Neuronal stem cell (in vitro differentiated cells): ENCODE data around the gene STARD3NL.
"Not testable (repeated sequence)": the region's sequence is repeated elsewhere in the genome, so short reads cannot be mapped to it uniquely, and the experiment has no call there.

Source experiments
- DNase-seq: peaks from one replicate; pipeline ENCODE4 v3.0.0-alpha.2; 2013; ENCODE audit warnings: low spot score
- H2AFZ ChIP-seq: one replicate; pipeline ENCODE4 v1.6.1; 2013; ENCODE audit warnings: mild to moderate bottlenecking, low read length, inconsistent platforms
- H2AK5ac ChIP-seq: 2 replicates; pipeline ENCODE4 v1.6.1; 2013; ENCODE audit warnings: low read depth, mild to moderate bottlenecking, inconsistent platforms, low read length, moderate library complexity, mixed read lengths
- H2BK120ac ChIP-seq: 2 replicates; pipeline ENCODE4 v1.6.1; 2013; ENCODE audit warnings: low read depth, mild to moderate bottlenecking, inconsistent platforms, low read length, moderate library complexity, mixed read lengths
- H2BK12ac ChIP-seq: one replicate; pipeline ENCODE4 v1.6.1; 2013; ENCODE audit warnings: low read length, inconsistent platforms
- H2BK15ac ChIP-seq: 2 replicates; pipeline ENCODE4 v1.6.1; 2013; ENCODE audit warnings: mild to moderate bottlenecking, low read length, inconsistent platforms, mixed read lengths
- H2BK5ac ChIP-seq: one replicate; pipeline ENCODE4 v1.6.1; 2013; ENCODE audit warnings: inconsistent platforms, mild to moderate bottlenecking, low read length, moderate library complexity
- H3K14ac ChIP-seq: one replicate; pipeline ENCODE4 v1.6.1; 2013; ENCODE audit warnings: low read length, inconsistent platforms
- H3K18ac ChIP-seq: 2 replicates; pipeline ENCODE4 v1.6.1; 2013; ENCODE audit warnings: low read length, inconsistent platforms
- H3K23ac ChIP-seq: 2 replicates; pipeline ENCODE4 v1.6.1; 2013; ENCODE audit warnings: low read depth, mild to moderate bottlenecking, mixed read lengths, low read length, inconsistent platforms; ENCODE audit not compliant: poor library complexity
- H3K27ac ChIP-seq: replicated peaks from 3 replicates; pipeline ENCODE4 v1.5.1; 2013; ENCODE audit warnings: low read length, inconsistent platforms
- H3K27me3 ChIP-seq, 3 experiments: 2 replicates each; pipeline ENCODE4 v1.6.1; 2013; ENCODE audit warnings: low read length in 3 of 3, mild to moderate bottlenecking in 2 of 3, inconsistent platforms in 1 of 3, low read depth in 1 of 3, mixed read lengths in 1 of 3, moderate library complexity in 1 of 3; ENCODE audit not compliant: control insufficient read depth in 3 of 3, insufficient read depth in 3 of 3
- H3K36me3 ChIP-seq, 2 donors: replicated peaks in 1 of 2; 2 replicates each; pipeline ENCODE4 v1.6.1; 2013; ENCODE audit warnings: low read length in 2 of 2; ENCODE audit not compliant: control insufficient read depth in 2 of 2, insufficient read depth in 2 of 2
- H3K4ac ChIP-seq: 2 replicates; pipeline ENCODE4 v1.6.1; 2013; ENCODE audit warnings: inconsistent platforms, mild to moderate bottlenecking, low read length, moderate library complexity
- H3K4me1 ChIP-seq, 2 donors: 1 replicate in 1 of 2; 2 replicates in 1 of 2; pipeline ENCODE4 v1.6.1; 2013; ENCODE audit warnings: low read length in 2 of 2, low read depth in 1 of 2; ENCODE audit not compliant: control insufficient read depth in 2 of 2, insufficient read depth in 1 of 2
- H3K4me2 ChIP-seq: one replicate; pipeline ENCODE4 v1.6.1; 2013; ENCODE audit warnings: mild to moderate bottlenecking, low read length, inconsistent platforms; ENCODE audit not compliant: insufficient read depth, poor library complexity, severe bottlenecking
- H3K4me3 ChIP-seq, 2 donors: 2 replicates each; pipeline ENCODE4 v1.5.1; 2013; ENCODE audit warnings: low read length in 2 of 2, mild to moderate bottlenecking in 2 of 2, inconsistent platforms in 1 of 2, moderate library complexity in 1 of 2
- H3K79me1 ChIP-seq: one replicate; pipeline ENCODE4 v1.6.1; 2013; ENCODE audit warnings: low read depth, mild to moderate bottlenecking, inconsistent platforms, low read length, moderate library complexity
- H3K9ac ChIP-seq: one replicate; pipeline ENCODE4 v1.6.1; 2013; ENCODE audit warnings: mild to moderate bottlenecking, low read depth, low read length, inconsistent platforms; ENCODE audit not compliant: poor library complexity
- H3K9me3 ChIP-seq, 2 donors: replicated peaks in 1 of 2; 2 replicates each; pipeline versions ENCODE3 to v1.6.1; 2013; ENCODE audit warnings: low read length in 2 of 2, mild to moderate bottlenecking in 2 of 2, inconsistent platforms in 1 of 2, low read depth in 1 of 2, mixed read lengths in 1 of 2, moderate library complexity in 1 of 2; ENCODE audit not compliant: control insufficient read depth in 2 of 2, insufficient read depth in 1 of 2
- H4K8ac ChIP-seq: one replicate; pipeline ENCODE4 v1.6.1; 2013; ENCODE audit warnings: low read depth, mild to moderate bottlenecking, inconsistent platforms, low read length, moderate library complexity
- H4K91ac ChIP-seq: one replicate; pipeline ENCODE4 v1.6.1; 2013; ENCODE audit warnings: low read length, low read depth, mild to moderate bottlenecking, inconsistent platforms; ENCODE audit not compliant: poor library complexity
- WGBS, 2 donors: extraction: QIAGEN DNeasy Blood & Tissue Kit; methylation state at CpG; one replicate each; pipeline ENCODE4 v1.1.7; 2013; ENCODE audit warnings: missing lambda C conversion rate in 2 of 2, mixed read lengths in 1 of 2; ENCODE audit not compliant: insufficient read length in 2 of 2, insufficient replicate concordance in 1 of 2; ENCODE audit errors: extremely low coverage in 2 of 2; 5-methylcytosine and 5-hydroxymethylcytosine counted together

The STARD3NL gene

GRCh38 chr7:38249849-38250248 lies 71.8 kb downstream of the STARD3NL start:
- not testable (repeated sequence) for H4K91ac ChIP-seq, H2BK12ac ChIP-seq, H3K27me3 ChIP-seq, H3K9ac ChIP-seq, H4K8ac ChIP-seq, H3K36me3 ChIP-seq, H3K18ac ChIP-seq, H3K4ac ChIP-seq, H2BK120ac ChIP-seq, H2AK5ac ChIP-seq, H3K4me3 ChIP-seq, H2BK15ac ChIP-seq, H3K4me2 ChIP-seq, H3K9me3 ChIP-seq, H3K23ac ChIP-seq, H2BK5ac ChIP-seq, H3K14ac ChIP-seq, H3K79me1 ChIP-seq, H3K4me1 ChIP-seq, DNase-seq, H3K27ac ChIP-seq, H2AFZ ChIP-seq
- WGBS, 2 donors, result no CpG with 5 or more reads among the region's 3 CpGs

GRCh38 chr7:38257350-38257677 lies 79.3 kb downstream of the STARD3NL start:
- WGBS, 2 donors, result no CpG with 5 or more reads among the region's 2 CpGs
- no peaks in the 10 kb centered on the region for H3K79me1 ChIP-seq
- no peaks in the 10 kb centered on the region for H3K36me3 ChIP-seq
- no peak overlapping the region for H2BK15ac ChIP-seq
- H4K91ac ChIP-seq, result no peak overlapping the region
- no peak overlapping the region for H3K14ac ChIP-seq
- no peak for DNase-seq
- H3K4me3 ChIP-seq, result no peak overlapping the region
- no peak overlapping the region for H2BK120ac ChIP-seq
- no peak overlapping the region for H3K23ac ChIP-seq
- no peak overlapping the region for H3K4me2 ChIP-seq
- H3K27ac ChIP-seq, result no peak overlapping the region
- no peak overlapping the region for H3K9ac ChIP-seq
- no peaks in the 10 kb centered on the region for H3K9me3 ChIP-seq
- H3K4ac ChIP-seq, result no peak overlapping the region
- no peak overlapping the region for H2AK5ac ChIP-seq
- no peak overlapping the region for H3K18ac ChIP-seq
- no peaks in the 10 kb centered on the region for H3K27me3 ChIP-seq
- peaks cover 0 to 2% of the 10 kb centered on the region in 2 donors for H3K4me1 ChIP-seq
- no peak overlapping the region for H2BK12ac ChIP-seq
- no peak overlapping the region for H2BK5ac ChIP-seq
- H4K8ac ChIP-seq, result no peak overlapping the region
- H2AFZ ChIP-seq, result no peak overlapping the region

DNA sequence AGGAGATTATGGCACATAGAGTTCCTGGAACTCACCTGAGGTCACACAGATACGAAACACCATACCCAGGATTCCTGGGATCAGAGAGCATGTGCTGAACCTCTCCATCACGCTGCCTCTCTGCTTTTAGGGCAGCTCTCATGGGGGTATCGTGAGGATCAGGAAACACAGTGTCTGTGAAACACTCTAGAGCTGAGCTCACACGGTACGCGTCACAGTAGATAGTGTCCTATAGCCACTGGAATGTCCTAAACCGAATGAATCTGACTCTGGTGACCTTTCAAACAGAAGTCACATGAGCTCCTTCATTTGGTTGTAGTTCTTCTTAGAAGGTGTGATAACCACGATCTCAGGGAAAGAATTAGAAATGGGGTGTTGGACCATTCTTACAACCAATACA lies 81.1 kb downstream of the STARD3NL start:
- H2BK120ac ChIP-seq, H2BK5ac ChIP-seq, H3K4me1 ChIP-seq, H2AK5ac ChIP-seq, H4K8ac ChIP-seq, H3K79me1 ChIP-seq, H3K4me3 ChIP-seq, H3K9me3 ChIP-seq, H3K27ac ChIP-seq, H2BK12ac ChIP-seq, H2AFZ ChIP-seq, H3K9ac ChIP-seq, H3K4ac ChIP-seq, H4K91ac ChIP-seq, H3K27me3 ChIP-seq, H3K36me3 ChIP-seq, H3K23ac ChIP-seq, H3K4me2 ChIP-seq, H3K14ac ChIP-seq, H3K18ac ChIP-seq, H2BK15ac ChIP-seq, DNase-seq: not testable (repeated sequence)
- WGBS, 2 donors, result no CpG with 5 or more reads among the region's 8 CpGs

- H3K36me3 ChIP-seq, H3K9ac ChIP-seq, H3K14ac ChIP-seq, DNase-seq, H4K8ac ChIP-seq, H3K4me1 ChIP-seq, H3K27me3 ChIP-seq, H2BK12ac ChIP-seq, H2AFZ ChIP-seq, H3K4me3 ChIP-seq, H2AK5ac ChIP-seq, H2BK15ac ChIP-seq, H3K4me2 ChIP-seq, H3K27ac ChIP-seq, H3K18ac ChIP-seq, H3K79me1 ChIP-seq, H2BK5ac ChIP-seq, H4K91ac ChIP-seq, H3K4ac ChIP-seq, H3K23ac ChIP-seq, H3K9me3 ChIP-seq, H2BK120ac ChIP-seq: not testable (repeated sequence)
- WGBS, 2 donors, result no CpG with 5 or more reads among the region's 12 CpGs
These were observed 83.6 kb downstream of the STARD3NL start for GRCh38 chr7:38261601-38262000.
